GM12891 (cell line): ENCODE data around the gene CEP104.
"Not testable (repeated sequence)": the region's sequence is repeated elsewhere in the genome, so short reads cannot be mapped to it uniquely, and the experiment has no call there.

Experiments used
- DNase-seq: peaks from one replicate; pipeline ENCODE4 v3.0.0; 2011; ENCODE audit warnings: low spot score; ENCODE audit not compliant: insufficient read length
- FAIRE-seq: peaks from 2 replicates; lab custom pipeline; 2011; peaks lifted over from hg19 to GRCh38; lab: Jason Lieb, UNC
- PAX5 ChIP-seq: IDR thresholded peaks from 2 replicates; pipeline ENCODE4 v1.6.1; 2011; ENCODE audit warnings: low read length, moderate library complexity, mild to moderate bottlenecking; ENCODE audit not compliant: insufficient read depth, severe bottlenecking
- POLR2A ChIP-seq: IDR thresholded peaks from 2 replicates; pipeline ENCODE4 v1.6.1; 2011; ENCODE audit warnings: low read depth, low read length, control low read depth
- POLR2AphosphoS5 ChIP-seq: IDR thresholded peaks from 2 replicates; pipeline ENCODE4 v1.6.1; 2011; ENCODE audit warnings: low read depth, low read length, control low read depth
- POU2F2 ChIP-seq: IDR thresholded peaks from 2 replicates; pipeline ENCODE4 v1.6.1; 2011; ENCODE audit warnings: low read depth, mild to moderate bottlenecking, control low read depth, low read length, moderate library complexity
- SPI1 ChIP-seq: IDR thresholded peaks from 2 replicates; pipeline ENCODE4 v1.6.1; 2011; ENCODE audit warnings: low read depth, low read length, control low read depth
- TAF1 ChIP-seq: IDR thresholded peaks from 2 replicates; pipeline ENCODE4 v1.6.1; 2011; ENCODE audit warnings: low read depth, low read length, control low read depth

CEP104 gene

GRCh38 chr1:3819771-3820200 lies 37.2 kb downstream of the CEP104 start:
- FAIRE-seq = no peak
- TF ChIP-seq SPI1 (no peak), POLR2AphosphoS5 (no peak), POLR2A (no peak), POU2F2 (no peak), PAX5 (no peak), TAF1 (no peak)
- DNase-seq = no peak

DNA sequence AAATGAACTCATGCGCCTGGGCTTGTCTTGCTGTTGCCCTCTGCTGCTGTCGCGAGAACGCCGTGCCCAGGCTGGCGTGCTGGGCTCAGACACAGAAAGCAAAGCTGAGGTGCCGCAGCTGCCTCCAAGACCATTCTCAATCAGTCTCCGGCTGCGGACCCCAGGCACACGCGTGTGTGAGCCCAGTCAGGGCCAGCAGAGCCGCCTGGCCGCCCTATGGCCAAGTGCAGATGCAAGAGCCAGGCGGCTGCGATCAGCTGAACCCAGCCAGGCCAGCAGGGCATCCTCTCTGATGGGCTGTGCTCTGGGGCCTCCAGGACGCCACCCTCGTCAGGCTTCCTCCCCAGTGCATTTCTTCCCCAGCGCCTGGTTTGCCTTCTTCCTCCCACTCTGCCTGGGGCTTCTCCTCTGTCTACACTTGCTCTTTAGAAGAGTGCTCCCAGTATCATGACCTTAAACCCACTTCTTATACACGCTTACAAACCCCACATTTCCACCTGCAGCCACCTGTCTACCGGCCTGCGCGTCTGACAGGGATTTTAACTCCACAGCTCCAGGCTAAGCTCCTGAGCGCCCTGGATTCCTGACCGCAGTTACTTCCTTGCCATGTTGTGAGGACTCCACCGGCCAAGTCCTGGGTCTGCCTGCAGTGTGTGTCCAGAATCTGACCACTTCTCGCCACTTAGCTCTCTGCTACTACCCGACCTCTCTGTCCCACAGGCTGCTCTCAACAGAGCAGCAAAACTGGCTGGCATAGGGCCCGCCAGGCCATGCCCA lies 39.0 kb downstream of the CEP104 start:
- DNase-seq = no peak
- no peak for FAIRE-seq
- TF ChIP-seq SPI1 (no peak), PAX5 (no peak), POLR2A (no peak), POLR2AphosphoS5 (no peak), POU2F2 (no peak), TAF1 (no peak)

DNA sequence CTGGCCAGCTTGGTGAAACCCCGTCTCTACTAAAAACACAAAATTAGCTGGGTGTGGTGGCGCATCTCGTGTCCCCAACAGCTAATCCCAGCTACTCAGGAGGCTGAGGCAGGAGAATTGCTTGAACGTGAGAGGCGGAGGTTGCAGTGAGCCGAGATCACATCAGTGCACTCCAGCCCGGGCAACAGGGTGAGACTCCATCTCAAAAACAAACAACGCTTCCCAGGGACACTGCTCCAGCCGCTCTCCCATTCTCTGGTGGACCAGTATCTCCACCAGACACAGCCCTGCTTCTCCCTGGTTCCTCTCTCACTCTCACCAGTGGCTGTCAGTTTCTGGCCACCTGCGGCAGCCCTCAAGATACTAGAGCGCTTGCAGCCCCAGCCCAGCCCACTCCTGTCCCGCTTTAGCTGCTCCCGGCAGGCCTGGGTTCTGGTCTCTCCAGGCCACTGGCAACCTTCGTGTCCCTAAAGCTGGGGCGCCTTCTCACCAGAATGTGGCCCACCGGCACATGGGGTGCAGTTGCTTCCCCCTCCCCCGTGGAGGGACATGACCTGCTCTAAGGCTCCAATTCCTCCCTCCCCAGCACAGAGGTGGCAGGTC lies 39.8 kb downstream of the CEP104 start:
- no peak for TF ChIP-seq POLR2AphosphoS5
- no peak for TF ChIP-seq PAX5
- TF ChIP-seq SPI1 = no peak
- no peak for TF ChIP-seq POU2F2
- TF ChIP-seq POLR2A = no peak
- TF ChIP-seq TAF1 = no peak
- FAIRE-seq (no peak), DNase-seq (no peak)

GRCh38 chr1:3816331-3817137 lies 40.5 kb downstream of the CEP104 start:
- DNase-seq (no peak), FAIRE-seq (no peak)
- TF ChIP-seq POLR2A = no peak
- no peak for TF ChIP-seq PAX5
- no peak for TF ChIP-seq TAF1
- TF ChIP-seq POU2F2 = no peak
- TF ChIP-seq SPI1 = no peak
- TF ChIP-seq POLR2AphosphoS5 = no peak

DNA sequence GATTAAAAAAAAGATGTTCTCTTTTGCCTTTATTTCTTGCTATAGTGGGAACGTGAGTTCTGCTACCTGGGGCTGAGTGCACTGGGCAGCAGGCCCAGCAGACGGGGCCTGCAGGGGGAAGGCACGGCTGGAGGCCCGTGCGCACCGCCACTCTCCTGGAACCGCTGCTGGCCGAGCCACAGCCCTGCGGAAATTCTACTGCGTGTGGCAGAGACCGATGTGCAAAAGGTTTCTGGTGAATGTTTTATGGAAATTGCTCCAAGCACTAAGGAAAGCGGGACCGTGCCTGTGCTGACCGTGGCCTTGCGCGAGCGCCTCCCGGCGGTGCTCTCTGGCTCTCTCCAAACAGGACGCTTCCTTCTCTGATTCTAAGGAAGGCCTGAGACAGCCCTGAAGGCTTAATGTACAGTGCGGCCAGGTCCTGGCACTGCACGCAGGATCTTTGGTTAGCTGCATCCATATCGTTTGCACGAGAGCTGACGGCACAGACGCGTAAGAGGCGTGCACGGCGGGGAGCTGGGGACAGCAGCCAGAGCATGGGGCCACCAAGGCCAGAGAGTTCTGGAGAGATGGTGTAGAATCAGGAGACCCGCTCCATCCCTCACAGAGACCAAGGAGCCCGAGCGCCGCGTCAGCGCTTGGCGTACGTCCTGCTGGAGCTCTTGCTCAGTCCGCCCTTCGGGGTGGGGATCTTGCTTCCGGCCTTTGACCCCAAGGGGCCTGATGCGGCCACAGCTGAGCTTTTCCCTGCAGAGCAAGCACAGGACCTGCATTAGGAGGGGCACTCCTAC lies 42.0 kb downstream of the CEP104 start:
- FAIRE-seq = no peak
- no peak for TF ChIP-seq PAX5
- TF ChIP-seq POU2F2 = no peak
- no peak for TF ChIP-seq POLR2AphosphoS5
- TF ChIP-seq POLR2A = no peak
- TF ChIP-seq TAF1 = no peak
- TF ChIP-seq SPI1 = no peak
- DNase-seq = no peak

- FAIRE-seq (no peak), DNase-seq (no peak)
- TF ChIP-seq POU2F2 (no peak), TAF1 (no peak), SPI1 (no peak), POLR2AphosphoS5 (no peak), PAX5 (no peak), POLR2A (no peak)
Observed at GRCh38 chr1:3814065-3814464, 42.9 kb downstream of the CEP104 start.

GRCh38 chr1:3811595-3811911 lies 45.5 kb downstream of the CEP104 start:
- no peak for DNase-seq
- no peak for TF ChIP-seq PAX5
- TF ChIP-seq TAF1 = no peak
- TF ChIP-seq SPI1 = no peak
- TF ChIP-seq POLR2AphosphoS5 = no peak
- no peak for TF ChIP-seq POU2F2
- no peak for TF ChIP-seq POLR2A
- no peak for FAIRE-seq

- not testable (repeated sequence) for FAIRE-seq, DNase-seq
Observed at GRCh38 chr1:3810149-3810761, 46.8 kb downstream of the CEP104 start.

- FAIRE-seq = no peak
- no peak for DNase-seq
- TF ChIP-seq POU2F2 (no peak), TAF1 (no peak), POLR2A (no peak), SPI1 (no peak), PAX5 (no peak), POLR2AphosphoS5 (no peak)
Observed at GRCh38 chr1:3809680-3810079, 47.3 kb downstream of the CEP104 start.
